Measurements from ENCODE around the gene SMYD3. TPM values are rescaled to one million over a fixed set of nuclear protein-coding genes. Genes with fewer than 3 reads are reported as not detected.
A peak's percentile ranks its signal among the peaks of the same experiment; 100 is the strongest.

Gene SMYD3
- total and polyA plus RNA-seq, 2 experiments from 2014 or later, result 30.8 to 68.5 TPM

- TF ChIP-seq CTCF (IDR thresholded peaks at IDR 0.05; ENCODE audit: poor library complexity) (peak; percentile 42), EZH2phosphoT487 (IDR thresholded peaks at IDR 0.05; ENCODE audit: low read depth, severe bottlenecking, unreplicated experiment) (no peak)
- Histone ChIP-seq H3K9me3 (ENCODE audit: low read depth) (peaks cover 9% of the 10 kb centered on the region), H3K4me2 (no peak overlapping the region), H2AFZ (no peak overlapping the region), H3K4me1 (ENCODE audit: insufficient read depth) (no peaks in the 10 kb centered on the region), H3K36me3 (replicated peaks; ENCODE audit: insufficient read depth, low read depth) (no peaks in the 10 kb centered on the region), H3K79me2 (no peaks in the 10 kb centered on the region), H3K27me3 (no peaks in the 10 kb centered on the region), H4K20me1 (ENCODE audit: insufficient read depth, poor library complexity, severe bottlenecking) (no peaks in the 10 kb centered on the region), H3K4me3 (no peak overlapping the region), H3K27ac (no peak overlapping the region), H3K9me2 (replicated peaks; ENCODE audit: insufficient read depth) (no peaks in the 10 kb centered on the region)
- peak; percentile 49 for DNase-seq (ENCODE audit: low spot score)
- WGBS (ENCODE audit: low lambda C conversion rate, missing lambda C conversion rate), result 37% methylated on average over 2 of the region's 2 CpGs
Observed at GRCh38 chr1:245888809-245889208, 618.3 kb downstream of the SMYD3 start.

GRCh38 chr1:245887829-245888228 is 619.2 kb downstream of the SMYD3 start:
- 81% methylated on average over 1 of the region's 1 CpG for WGBS (ENCODE audit: low lambda C conversion rate, missing lambda C conversion rate)
- Histone ChIP-seq H3K27me3 (no peaks in the 10 kb centered on the region), H4K20me1 (ENCODE audit: insufficient read depth, poor library complexity, severe bottlenecking) (no peaks in the 10 kb centered on the region), H3K79me2 (no peaks in the 10 kb centered on the region), H2AFZ (no peak overlapping the region), H3K4me3 (no peak overlapping the region), H3K27ac (no peak overlapping the region), H3K4me1 (ENCODE audit: insufficient read depth) (no peaks in the 10 kb centered on the region), H3K9me2 (replicated peaks; ENCODE audit: insufficient read depth) (no peaks in the 10 kb centered on the region), H3K9me3 (ENCODE audit: low read depth) (peaks cover 9% of the 10 kb centered on the region), H3K36me3 (replicated peaks; ENCODE audit: insufficient read depth, low read depth) (no peaks in the 10 kb centered on the region), H3K4me2 (no peak overlapping the region)
- TF ChIP-seq CTCF (IDR thresholded peaks at IDR 0.05; ENCODE audit: poor library complexity), result no peak
- TF ChIP-seq EZH2 (IDR thresholded peaks at IDR 0.05; ENCODE audit: borderline replicate concordance), result no peak
- no peak for TF ChIP-seq EZH2phosphoT487 (IDR thresholded peaks at IDR 0.05; ENCODE audit: low read depth, severe bottlenecking, unreplicated experiment)
- DNase-seq (ENCODE audit: low spot score), result no peak

- H3K4me1 ChIP-seq (ENCODE audit: insufficient read depth), result peaks cover 11% of the 10 kb centered on the region
- no peak overlapping the region for H2AFZ ChIP-seq
- H3K79me2 ChIP-seq, result no peaks in the 10 kb centered on the region
- WGBS (ENCODE audit: low lambda C conversion rate, missing lambda C conversion rate), result 80% methylated on average over 10 of the region's 10 CpGs
- H3K9me3 ChIP-seq (ENCODE audit: low read depth), result no peaks in the 10 kb centered on the region
- no peak for DNase-seq (ENCODE audit: low spot score)
- no peaks in the 10 kb centered on the region for H3K36me3 ChIP-seq (replicated peaks; ENCODE audit: insufficient read depth, low read depth)
- H3K4me2 ChIP-seq, result no peak overlapping the region
- no peaks in the 10 kb centered on the region for H3K9me2 ChIP-seq (replicated peaks; ENCODE audit: insufficient read depth)
- no peaks in the 10 kb centered on the region for H4K20me1 ChIP-seq (ENCODE audit: insufficient read depth, poor library complexity, severe bottlenecking)
- peak overlapping the region; percentile 56 for H3K27ac ChIP-seq
- no peak overlapping the region for H3K4me3 ChIP-seq
- no peaks in the 10 kb centered on the region for H3K27me3 ChIP-seq
- TF ChIP-seq EZH2 (IDR thresholded peaks at IDR 0.05; ENCODE audit: borderline replicate concordance) (no peak), CTCF (IDR thresholded peaks at IDR 0.05; ENCODE audit: poor library complexity) (no peak), EZH2phosphoT487 (IDR thresholded peaks at IDR 0.05; ENCODE audit: low read depth, severe bottlenecking, unreplicated experiment) (no peak)
Observed at GRCh38 chr1:245881767-245882391, 625.2 kb downstream of the SMYD3 start.

All from hepatocyte (in vitro differentiated cells).